Measurements from ENCODE around the gene P2RY8. TPM values are rescaled to one million over a fixed set of nuclear protein-coding genes. Genes with fewer than 3 reads are reported as not detected.
A peak's percentile ranks its signal among the peaks of the same experiment; 100 is the strongest.

Gene P2RY8
- total and polyA plus RNA-seq, 8 donors, result 0.35 to 1.4 (median 0.51) TPM

- no peaks in the 10 kb centered on the region for H3K36me3 ChIP-seq
- H3K27me3 ChIP-seq, result no peaks in the 10 kb centered on the region
- no peak for FAIRE-seq
- H3K4me3 ChIP-seq, result no peak overlapping the region
- TF ChIP-seq CTCF (IDR thresholded peaks at IDR 0.05), result no peak
- no peaks in the 10 kb centered on the region for H3K9me3 ChIP-seq
- H3K27ac ChIP-seq, result no peak overlapping the region
- no peak for ATAC-seq
- intact Hi-C loops (cut with DNase I), result no loop called here
- 63 to 75% methylated on average over 5 of the region's 5 CpGs for WGBS, 2 donors
- H3K4me1 ChIP-seq, result no peaks in the 10 kb centered on the region
- no peak for DNase-seq
Measured at GRCh38 chrX:1511829-1512228, 25.2 kb downstream of the P2RY8 start.

GRCh38 chrX:1511150-1511549, 25.8 kb downstream of the P2RY8 start:
- ATAC-seq (no peak), DNase-seq (no peak), FAIRE-seq (no peak)
- Histone ChIP-seq H3K9me3 (no peaks in the 10 kb centered on the region), H3K4me3 (no peak overlapping the region), H3K27me3 (no peaks in the 10 kb centered on the region), H3K4me1 (no peaks in the 10 kb centered on the region), H3K27ac (no peak overlapping the region), H3K36me3 (no peaks in the 10 kb centered on the region)
- 43 to 69% methylated on average over 5 of the region's 5 CpGs for WGBS, 2 donors
- intact Hi-C loops (cut with DNase I), result no loop called here
- TF ChIP-seq CTCF (IDR thresholded peaks at IDR 0.05), result no peak

- Histone ChIP-seq H3K4me3 (no peak overlapping the region), H3K36me3 (no peaks in the 10 kb centered on the region), H3K4me1 (no peaks in the 10 kb centered on the region), H3K9me3 (no peaks in the 10 kb centered on the region), H3K27ac (no peak overlapping the region), H3K27me3 (no peaks in the 10 kb centered on the region)
- no peak for DNase-seq
- peak in 1 of 4 donors; percentile 43 for ATAC-seq
- intact Hi-C loops (cut with DNase I), result no loop called here
- FAIRE-seq, result no peak
- TF ChIP-seq CTCF (IDR thresholded peaks at IDR 0.05), result no peak
- 70 to 71% methylated on average over 40 of the region's 40 CpGs for WGBS, 2 donors
Measured at GRCh38 chrX:1507511-1508463, 29.2 kb downstream of the P2RY8 start.

GRCh38 chrX:1506916-1507315, 30.1 kb downstream of the P2RY8 start:
- WGBS, 2 donors, result 66 to 70% methylated on average over 15 of the region's 15 CpGs
- Histone ChIP-seq H3K27me3 (no peaks in the 10 kb centered on the region), H3K36me3 (no peaks in the 10 kb centered on the region), H3K27ac (no peak overlapping the region), H3K9me3 (no peaks in the 10 kb centered on the region), H3K4me3 (no peak overlapping the region), H3K4me1 (no peaks in the 10 kb centered on the region)
- ATAC-seq (no peak), FAIRE-seq (no peak), DNase-seq (no peak)
- TF ChIP-seq CTCF (IDR thresholded peaks at IDR 0.05), result no peak
- intact Hi-C loops (cut with DNase I), result no loop called here

- ATAC-seq (no peak), FAIRE-seq (no peak), DNase-seq (no peak)
- H3K27ac ChIP-seq, result no peak overlapping the region
- no peaks in the 10 kb centered on the region for H3K4me1 ChIP-seq
- intact Hi-C loops (cut with DNase I), result no loop called here
- no peaks in the 10 kb centered on the region for H3K27me3 ChIP-seq
- no peak for TF ChIP-seq CTCF (IDR thresholded peaks at IDR 0.05)
- no peaks in the 10 kb centered on the region for H3K9me3 ChIP-seq
- 73 to 82% methylated on average over 8 of the region's 8 CpGs for WGBS, 2 donors
- no peaks in the 10 kb centered on the region for H3K36me3 ChIP-seq
- no peak overlapping the region for H3K4me3 ChIP-seq
Measured at GRCh38 chrX:1502853-1503252, 34.1 kb downstream of the P2RY8 start.
